ENCODE results near the gene ESRP2.
A peak's percentile ranks its signal among the peaks of the same experiment; 100 is the strongest.

The ESRP2 gene

DNA sequence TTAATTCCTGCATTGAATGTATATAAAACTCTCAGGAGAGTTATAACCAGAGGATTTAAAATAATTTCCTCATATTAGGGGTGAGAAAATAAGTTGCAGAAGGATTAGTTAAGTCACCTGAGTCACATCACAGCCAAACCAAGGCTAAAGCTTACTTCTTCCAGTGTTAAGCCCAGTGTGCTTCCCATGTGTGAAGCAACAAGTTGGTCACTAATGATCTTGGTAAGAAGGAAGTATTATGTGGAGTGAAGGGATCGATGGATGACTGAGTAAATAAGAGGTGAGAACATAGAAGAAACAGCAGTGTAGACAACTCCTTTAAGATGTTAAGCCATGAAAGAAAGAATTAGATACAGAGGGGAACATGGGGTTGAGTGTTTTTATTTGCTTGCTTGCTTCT is 20.6 kb downstream of the ESRP2 start:
- CTCF ChIA-PET, result no interaction called here
- H3K9me3 ChIP-seq (ENCODE audit: control insufficient read depth, insufficient read depth, low read depth, low read length), result no peaks in the 10 kb centered on the region
- POLR2A ChIA-PET, result no interaction called here
- H3K27ac ChIP-seq (ENCODE audit: extremely low read depth, low read depth, low read length), result no peak overlapping the region
- TF ChIP-seq, protein P1, sequence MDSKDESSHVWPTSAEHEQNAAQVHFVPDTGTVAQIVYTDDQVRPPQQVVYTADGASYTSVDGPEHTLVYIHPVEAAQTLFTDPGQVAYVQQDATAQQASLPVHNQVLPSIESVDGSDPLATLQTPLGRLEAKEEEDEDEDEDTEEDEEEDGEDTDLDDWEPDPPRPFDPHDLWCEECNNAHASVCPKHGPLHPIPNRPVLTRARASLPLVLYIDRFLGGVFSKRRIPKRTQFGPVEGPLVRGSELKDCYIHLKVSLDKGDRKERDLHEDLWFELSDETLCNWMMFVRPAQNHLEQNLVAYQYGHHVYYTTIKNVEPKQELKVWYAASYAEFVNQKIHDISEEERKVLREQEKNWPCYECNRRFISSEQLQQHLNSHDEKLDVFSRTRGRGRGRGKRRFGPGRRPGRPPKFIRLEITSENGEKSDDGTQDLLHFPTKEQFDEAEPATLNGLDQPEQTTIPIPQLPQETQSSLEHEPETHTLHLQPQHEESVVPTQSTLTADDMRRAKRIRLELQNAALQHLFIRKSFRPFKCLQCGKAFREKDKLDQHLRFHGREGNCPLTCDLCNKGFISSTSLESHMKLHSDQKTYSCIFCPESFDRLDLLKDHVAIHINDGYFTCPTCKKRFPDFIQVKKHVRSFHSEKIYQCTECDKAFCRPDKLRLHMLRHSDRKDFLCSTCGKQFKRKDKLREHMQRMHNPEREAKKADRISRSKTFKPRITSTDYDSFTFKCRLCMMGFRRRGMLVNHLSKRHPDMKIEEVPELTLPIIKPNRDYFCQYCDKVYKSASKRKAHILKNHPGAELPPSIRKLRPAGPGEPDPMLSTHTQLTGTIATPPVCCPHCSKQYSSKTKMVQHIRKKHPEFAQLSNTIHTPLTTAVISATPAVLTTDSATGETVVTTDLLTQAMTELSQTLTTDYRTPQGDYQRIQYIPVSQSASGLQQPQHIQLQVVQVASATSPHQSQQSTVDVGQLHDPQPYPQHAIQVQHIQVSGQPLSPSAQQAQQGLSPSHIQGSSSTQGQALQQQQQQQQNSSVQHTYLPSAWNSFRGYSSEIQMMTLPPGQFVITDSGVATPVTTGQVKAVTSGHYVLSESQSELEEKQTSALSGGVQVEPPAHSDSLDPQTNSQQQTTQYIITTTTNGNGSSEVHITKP (tag by site-specific recombination; IDR thresholded peaks at IDR 0.05), result peak; percentile 41; the same call in 1 of the 2 replicates
- TF ChIP-seq ZNF10 (tag by site-specific recombination; IDR thresholded peaks at IDR 0.05) (no peak), SCRT2 (tag by site-specific recombination; IDR thresholded peaks at IDR 0.05) (peak; percentile 93), SCRT1 (tag by site-specific recombination; IDR thresholded peaks at IDR 0.05; ENCODE audit: borderline replicate concordance) (peak; percentile 77; the same call in 1 of the 2 replicates)
- H3K36me3 ChIP-seq (ENCODE audit: control insufficient read depth in 2 of 2, insufficient read depth in 1 of 2, low read length in 2 of 2), result peaks cover 0 to 3% of the 10 kb centered on the region in 2 experiments; a peak in 2 of 3 replicates
- no peak overlapping the region for H3K4me3 ChIP-seq (ENCODE audit: low read depth, low read length)
- no peaks in the 10 kb centered on the region for H3K4me1 ChIP-seq (ENCODE audit: control insufficient read depth, insufficient read depth, low read length)

DNA sequence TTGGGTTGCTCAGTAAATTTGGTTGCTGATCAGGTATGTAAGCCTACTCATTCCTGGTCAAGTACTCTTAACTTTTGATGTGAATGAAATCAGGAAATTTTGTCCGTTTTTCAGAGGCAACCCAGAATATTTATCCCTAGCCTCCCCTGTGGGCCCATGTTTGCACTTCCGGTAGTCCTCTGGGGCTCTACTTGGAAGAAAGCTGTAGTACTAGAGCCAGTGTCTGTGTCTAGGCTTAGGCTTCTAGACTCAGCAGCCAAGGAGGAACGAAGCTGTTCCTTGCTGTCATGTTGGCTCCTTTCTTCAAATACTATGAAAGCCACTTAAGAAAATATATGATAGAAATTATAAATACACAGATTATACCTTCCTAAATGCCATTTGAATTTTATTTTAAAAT is 21.2 kb downstream of the ESRP2 start:
- no peak for TF ChIP-seq SALL2 (tag by site-specific recombination; IDR thresholded peaks at IDR 0.05; ENCODE audit: borderline replicate concordance)
- TF ChIP-seq ZNF433 (tag by site-specific recombination; IDR thresholded peaks at IDR 0.05; ENCODE audit: low read depth), result no peak
- no peak for TF ChIP-seq KLF1 (tag by site-specific recombination; IDR thresholded peaks at IDR 0.05)
- TF ChIP-seq ZNF169 (tag by site-specific recombination; IDR thresholded peaks at IDR 0.05), result no peak
- no peak for TF ChIP-seq ZNF404 (tag by site-specific recombination; IDR thresholded peaks at IDR 0.05)
- TF ChIP-seq ZNF24 (tag by site-specific recombination; IDR thresholded peaks at IDR 0.05), result no peak
- TF ChIP-seq ZNF248 (tag by site-specific recombination; IDR thresholded peaks at IDR 0.05), result no peak
- TF ChIP-seq ZNF747 (tag by site-specific recombination; IDR thresholded peaks at IDR 0.05), result no peak
- no peak for TF ChIP-seq ZFP41 (tag by site-specific recombination; IDR thresholded peaks at IDR 0.05; ENCODE audit: borderline replicate concordance)
- TF ChIP-seq ZNF610 (tag by site-specific recombination; IDR thresholded peaks at IDR 0.05; ENCODE audit: borderline replicate concordance), result no peak
- TF ChIP-seq ZNF707 (tag by site-specific recombination; IDR thresholded peaks at IDR 0.05), result no peak
- ChIA-PET POLR2A (no interaction called here), CTCF (no interaction called here)
- no peaks in the 10 kb centered on the region for H3K9me3 ChIP-seq (ENCODE audit: control insufficient read depth, insufficient read depth, low read depth, low read length)
- H3K27ac ChIP-seq (ENCODE audit: extremely low read depth, low read depth, low read length), result no peak overlapping the region
- no peaks in the 10 kb centered on the region for H3K4me1 ChIP-seq (ENCODE audit: control insufficient read depth, insufficient read depth, low read length)
- peaks cover 0 to 3% of the 10 kb centered on the region in 2 experiments; a peak in 2 of 3 replicates for H3K36me3 ChIP-seq (ENCODE audit: control insufficient read depth in 2 of 2, insufficient read depth in 1 of 2, low read length in 2 of 2)
- H3K4me3 ChIP-seq (ENCODE audit: low read depth, low read length), result no peak overlapping the region

DNA sequence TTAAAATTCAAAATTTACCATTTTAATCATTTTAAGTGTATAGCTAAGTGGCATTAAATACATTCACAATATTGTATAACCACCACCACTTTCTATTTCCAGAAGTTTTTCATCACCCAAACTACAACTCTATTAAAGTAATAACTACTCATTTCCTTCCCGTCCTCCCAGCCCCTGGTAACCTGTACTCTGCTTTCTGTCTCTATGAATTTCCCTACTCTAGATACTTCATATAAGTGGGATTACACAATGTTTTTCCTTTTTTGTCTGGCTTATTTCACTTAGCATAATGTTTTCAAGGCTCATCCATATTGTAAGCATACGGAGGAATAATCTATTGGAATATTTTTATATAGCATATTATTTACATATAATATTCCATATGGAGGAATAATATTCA is 29.7 kb downstream of the ESRP2 start:
- Histone ChIP-seq H3K4me1 (ENCODE audit: control insufficient read depth, insufficient read depth, low read length) (no peaks in the 10 kb centered on the region), H3K9me3 (ENCODE audit: control insufficient read depth, insufficient read depth, low read depth, low read length) (no peaks in the 10 kb centered on the region), H3K4me3 (ENCODE audit: low read depth, low read length) (no peak overlapping the region), H3K36me3 (ENCODE audit: control insufficient read depth in 2 of 2, insufficient read depth in 1 of 2, low read length in 2 of 2) (no peaks in the 10 kb centered on the region; a peak in 1 of 3 replicates), H3K27ac (ENCODE audit: extremely low read depth, low read depth, low read length) (no peak overlapping the region)
- ChIA-PET CTCF (no interaction called here), POLR2A (no interaction called here)
- TF ChIP-seq ZNF514 (tag by site-specific recombination; IDR thresholded peaks at IDR 0.05) (no peak), ZNF561 (tag by site-specific recombination; IDR thresholded peaks at IDR 0.05; ENCODE audit: borderline replicate concordance) (no peak), ZBTB20 (tag by site-specific recombination; IDR thresholded peaks at IDR 0.05) (no peak), KLF7 (tag by site-specific recombination; IDR thresholded peaks at IDR 0.05; ENCODE audit: borderline replicate concordance) (no peak), ZNF76 (tag by site-specific recombination; IDR thresholded peaks at IDR 0.05; ENCODE audit: borderline replicate concordance, low read depth) (no peak), KLF10 (tag by site-specific recombination; IDR thresholded peaks at IDR 0.05) (no peak), GFI1B (tag by site-specific recombination; IDR thresholded peaks at IDR 0.05) (no peak)
- TF ChIP-seq, protein P2, sequence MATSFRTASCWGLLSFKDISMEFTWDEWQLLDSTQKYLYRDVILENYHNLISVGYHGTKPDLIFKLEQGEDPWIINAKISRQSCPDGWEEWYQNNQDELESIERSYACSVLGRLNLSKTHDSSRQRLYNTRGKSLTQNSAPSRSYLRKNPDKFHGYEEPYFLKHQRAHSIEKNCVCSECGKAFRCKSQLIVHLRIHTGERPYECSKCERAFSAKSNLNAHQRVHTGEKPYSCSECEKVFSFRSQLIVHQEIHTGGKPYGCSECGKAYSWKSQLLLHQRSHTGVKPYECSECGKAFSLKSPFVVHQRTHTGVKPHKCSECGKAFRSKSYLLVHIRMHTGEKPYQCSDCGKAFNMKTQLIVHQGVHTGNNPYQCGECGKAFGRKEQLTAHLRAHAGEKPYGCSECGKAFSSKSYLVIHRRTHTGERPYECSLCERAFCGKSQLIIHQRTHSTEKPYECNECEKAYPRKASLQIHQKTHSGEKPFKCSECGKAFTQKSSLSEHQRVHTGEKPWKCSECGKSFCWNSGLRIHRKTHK (tag by site-specific recombination; IDR thresholded peaks at IDR 0.05), result no peak

Data from HEK293 (cell line).